IPS-18c (cell line): ENCODE measurements around the gene MSL3B.
A peak's percentile ranks its signal among the peaks of the same experiment; 100 is the strongest.
"Not testable (repeated sequence)": the region's sequence is repeated elsewhere in the genome, so short reads cannot be mapped to it uniquely, and the experiment has no call there.

Experiments
- H3K4me3 ChIP-seq: 2 replicates; pipeline ENCODE4 v1.7.0; 2013; ENCODE audit warnings: low read depth, mild to moderate bottlenecking, low read length, moderate library complexity; ENCODE audit not compliant: insufficient read depth
- H3K9me3 ChIP-seq: one replicate; pipeline ENCODE4 v1.6.1; 2013; ENCODE audit warnings: mild to moderate bottlenecking, low read length, moderate library complexity; ENCODE audit not compliant: control insufficient read depth, insufficient read depth

MSL3B gene

GRCh38 chr2:233867993-233868532 is at the start of gene MSL3B:
TSS of gene MSL3B (minus strand) at chr2:233868386.
- peak within 1 kb of the TSS; percentile 55 for H3K4me3 ChIP-seq

GRCh38 chr2:233917116-233917515 is 48.9 kb upstream of the MSL3B start, which contains the start of gene TRPM8:
TSS of gene TRPM8 (plus strand) at chr2:233917373. CDS start at chr2:233926538, 9,165 bp downstream.
- Histone ChIP-seq H3K9me3 (no peaks in the 10 kb centered on the region), H3K4me3 (no peak within 1 kb of the TSS)

More at GRCh38 chr2:233867993-233868532, at the start of gene MSL3B:
- no peaks in the 10 kb centered on the region for H3K9me3 ChIP-seq

- no peaks in the 10 kb centered on the region for H3K9me3 ChIP-seq
- no peak overlapping the region for H3K4me3 ChIP-seq
These were observed 46.9 kb upstream of the MSL3B start for GRCh38 chr2:233915128-233915527.

GRCh38 chr2:233912691-233913423 is 44.7 kb upstream of the MSL3B start:
- H3K9me3 ChIP-seq = no peaks in the 10 kb centered on the region
- no peak overlapping the region for H3K4me3 ChIP-seq

GRCh38 chr2:233907627-233908026 is 39.4 kb upstream of the MSL3B start:
- H3K9me3 ChIP-seq = no peaks in the 10 kb centered on the region
- H3K4me3 ChIP-seq = no peak overlapping the region

- no peak overlapping the region for H3K4me3 ChIP-seq
These were observed 37.8 kb upstream of the MSL3B start for GRCh38 chr2:233905945-233906344.

GRCh38 chr2:233901884-233902283 is 33.7 kb upstream of the MSL3B start:
- no peaks in the 10 kb centered on the region for H3K9me3 ChIP-seq
- no peak overlapping the region for H3K4me3 ChIP-seq

More at GRCh38 chr2:233905945-233906344, 37.8 kb upstream of the MSL3B start:
- no peaks in the 10 kb centered on the region for H3K9me3 ChIP-seq

- Histone ChIP-seq H3K4me3 (no peak overlapping the region), H3K9me3 (no peaks in the 10 kb centered on the region)
These were observed 33.2 kb upstream of the MSL3B start for GRCh38 chr2:233901367-233901766.

GRCh38 chr2:233896253-233896652 is 28.1 kb upstream of the MSL3B start:
- not testable (repeated sequence) for H3K4me3 ChIP-seq, H3K9me3 ChIP-seq

- Histone ChIP-seq H3K9me3 (no peaks in the 10 kb centered on the region), H3K4me3 (no peak overlapping the region)
These were observed 24.6 kb upstream of the MSL3B start for GRCh38 chr2:233892793-233893192.

GRCh38 chr2:233882353-233882752 is 14.2 kb upstream of the MSL3B start:
- no peak overlapping the region for H3K4me3 ChIP-seq
- no peaks in the 10 kb centered on the region for H3K9me3 ChIP-seq

GRCh38 chr2:233872125-233872524 is 3.9 kb upstream of the MSL3B start:
- not testable (repeated sequence) for H3K4me3 ChIP-seq, H3K9me3 ChIP-seq

GRCh38 chr2:233871432-233871831 is 3.2 kb upstream of the MSL3B start:
- no peaks in the 10 kb centered on the region for H3K9me3 ChIP-seq

GRCh38 chr2:233866479-233866878 is 1.7 kb downstream of the MSL3B start:
- Histone ChIP-seq H3K9me3 (no peaks in the 10 kb centered on the region), H3K4me3 (no peak overlapping the region)

More at GRCh38 chr2:233871432-233871831, 3.2 kb upstream of the MSL3B start:
- H3K4me3 ChIP-seq = no peak overlapping the region

- Histone ChIP-seq H3K9me3 (no peaks in the 10 kb centered on the region), H3K4me3 (no peak overlapping the region)
These were observed 2.3 kb downstream of the MSL3B start for GRCh38 chr2:233865838-233866237.

- no peak overlapping the region for H3K4me3 ChIP-seq
- no peaks in the 10 kb centered on the region for H3K9me3 ChIP-seq
These were observed 5.9 kb downstream of the MSL3B start for GRCh38 chr2:233862261-233862768.

GRCh38 chr2:233858331-233858730 is 9.9 kb downstream of the MSL3B start:
- Histone ChIP-seq H3K9me3 (no peaks in the 10 kb centered on the region), H3K4me3 (no peak overlapping the region)

GRCh38 chr2:233857511-233858141 is 10.6 kb downstream of the MSL3B start:
- Histone ChIP-seq H3K4me3 (no peak overlapping the region), H3K9me3 (no peaks in the 10 kb centered on the region)
